Tibial artery (tissue), 4 donors: ENCODE results near the gene ZNF580.

Source experiments
- DNase-seq, 2 donors: peaks; one replicate each; pipeline ENCODE4 v3.0.0-alpha.2; 2019
- H3K27ac ChIP-seq, 2 donors: fragments of 200-600 bp; sonication (generic) in 1 of 2; 1 replicate in 1 of 2; 2 replicates in 1 of 2; pipeline ENCODE4 v1.5.1; 2018 to 2019; ENCODE audit warnings: mild to moderate bottlenecking in 1 of 2
- H3K27me3 ChIP-seq, 2 donors: fragments of 200-600 bp; sonication (generic) in 1 of 2; one replicate each; pipeline versions ENCODE4 v1.5.1 to v1.6.0; 2016 to 2019
- H3K36me3 ChIP-seq, 3 donors: fragments of 200-600 bp; sonication (generic) in 2 of 3; one replicate each; pipeline ENCODE4 v1.5.1; 2016 to 2019; ENCODE audit warnings: mild to moderate bottlenecking in 2 of 3
- H3K4me1 ChIP-seq, 4 donors: fragments of 200-600 bp; sonication (generic) in 2 of 4; 1 replicate in 3 of 4; 2 replicates in 1 of 4; pipeline ENCODE4 v1.5.1; 2016 to 2019
- H3K4me3 ChIP-seq, 2 donors: fragments of 200-600 bp; sonication (generic) in 1 of 2; 1 replicate in 1 of 2; 2 replicates in 1 of 2; pipeline ENCODE4 v1.5.1; 2018 to 2019; ENCODE audit warnings: mild to moderate bottlenecking in 2 of 2
- H3K9me3 ChIP-seq, 3 donors: fragments of 200-600 bp; sonication (generic) in 1 of 3; one replicate each; pipeline ENCODE4 v1.5.1; 2016 to 2019
- CTCF ChIP-seq, 2 experiments: fragments of 200-600 bp in 1 of 2; fragments of 450-650 bp in 1 of 2; IDR thresholded peaks; one replicate each; pipeline ENCODE4 v1.5.1; 2017 to 2019; ENCODE audit warnings: antibody characterized with exemption in 2 of 2, mild to moderate bottlenecking in 1 of 2, moderate library complexity in 1 of 2
- intact Hi-C: fragments of 100-400 bp; cut with DNase I; formaldehyde crosslinking; loops from one replicate; pipeline ENCODE4 v1.15.0; 2023; ENCODE audit warnings: low total_unique reads

Gene ZNF580

DNA sequence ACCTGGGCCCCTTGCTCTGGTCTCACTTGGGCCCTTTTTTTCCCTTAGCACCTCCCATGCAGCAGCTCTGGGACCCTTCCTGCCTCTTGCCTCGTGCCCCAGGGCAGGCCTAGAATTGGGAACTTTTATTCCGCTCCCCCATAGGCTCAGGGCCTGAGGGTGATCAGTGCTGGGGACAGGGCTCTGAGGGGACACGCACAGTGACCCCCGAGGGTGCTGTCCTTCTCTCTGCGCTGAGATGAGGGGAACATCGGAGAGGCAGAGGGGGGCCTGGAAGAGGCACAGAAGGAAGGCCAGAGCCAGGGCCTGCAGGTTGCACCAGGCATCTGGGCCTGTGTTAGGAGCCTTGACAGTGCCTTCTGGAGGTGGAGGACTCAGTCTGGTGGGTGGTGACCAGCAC lies 45.0 kb downstream of the ZNF580 start:
- H3K27me3 ChIP-seq: no peaks in the 10 kb centered on the region
- peaks cover 0 to 2% (median 0%) of the 10 kb centered on the region in 4 donors for H3K4me1 ChIP-seq
- H3K27ac ChIP-seq: no peak overlapping the region
- TF ChIP-seq CTCF (IDR thresholded peaks at IDR 0.05): no peak
- no peak overlapping the region for H3K4me3 ChIP-seq
- no peaks in the 10 kb centered on the region for H3K9me3 ChIP-seq
- peaks cover 60 to 98% (median 95%) of the 10 kb centered on the region in 3 donors for H3K36me3 ChIP-seq
- intact Hi-C loops: no loop called here
- DNase-seq: no peak

DNA sequence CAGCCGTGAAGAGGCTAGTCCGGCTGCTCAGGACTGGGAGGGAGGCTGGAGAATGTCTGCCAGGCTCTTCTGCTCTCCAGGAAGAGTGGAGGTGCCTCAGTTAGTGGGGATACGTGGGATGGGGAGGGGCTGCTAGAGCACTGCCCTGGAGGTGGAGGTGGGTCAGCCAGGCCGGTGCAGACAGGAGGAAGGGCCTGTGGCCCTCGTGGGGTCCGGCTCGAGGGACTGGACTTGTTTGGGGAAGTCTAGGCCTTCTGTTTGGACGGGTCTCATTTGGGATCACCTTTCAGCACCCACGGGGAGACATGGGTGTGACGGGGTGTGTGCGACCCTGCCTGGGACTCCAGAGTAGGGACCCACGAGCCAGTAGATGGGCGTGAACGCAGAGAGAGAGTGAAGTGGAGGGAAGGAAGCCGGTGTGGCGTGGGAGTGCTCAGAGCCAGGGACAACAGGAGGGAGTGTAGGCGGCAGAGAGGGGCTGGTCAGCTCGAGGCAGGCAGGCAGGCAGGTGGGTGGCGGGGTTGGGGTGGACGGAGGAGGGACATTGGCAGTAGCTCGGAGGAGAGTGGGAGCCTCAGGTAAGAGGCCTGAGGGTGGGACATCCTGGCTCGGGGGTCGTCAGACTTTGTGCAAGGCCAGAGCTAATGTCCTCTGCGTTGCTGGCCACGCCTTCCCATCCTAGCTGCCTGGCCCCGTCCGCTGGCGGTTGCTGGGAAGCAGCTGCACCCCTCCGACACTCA lies 45.7 kb downstream of the ZNF580 start:
- intact Hi-C loops: no loop called here
- no peak overlapping the region for H3K4me3 ChIP-seq
- H3K27me3 ChIP-seq: no peaks in the 10 kb centered on the region
- no peak for TF ChIP-seq CTCF (IDR thresholded peaks at IDR 0.05)
- H3K9me3 ChIP-seq: no peaks in the 10 kb centered on the region
- no peaks in the 10 kb centered on the region for H3K4me1 ChIP-seq
- DNase-seq: no peak
- no peak overlapping the region for H3K27ac ChIP-seq
- H3K36me3 ChIP-seq: peaks cover 59 to 98% (median 95%) of the 10 kb centered on the region in 3 donors

DNA sequence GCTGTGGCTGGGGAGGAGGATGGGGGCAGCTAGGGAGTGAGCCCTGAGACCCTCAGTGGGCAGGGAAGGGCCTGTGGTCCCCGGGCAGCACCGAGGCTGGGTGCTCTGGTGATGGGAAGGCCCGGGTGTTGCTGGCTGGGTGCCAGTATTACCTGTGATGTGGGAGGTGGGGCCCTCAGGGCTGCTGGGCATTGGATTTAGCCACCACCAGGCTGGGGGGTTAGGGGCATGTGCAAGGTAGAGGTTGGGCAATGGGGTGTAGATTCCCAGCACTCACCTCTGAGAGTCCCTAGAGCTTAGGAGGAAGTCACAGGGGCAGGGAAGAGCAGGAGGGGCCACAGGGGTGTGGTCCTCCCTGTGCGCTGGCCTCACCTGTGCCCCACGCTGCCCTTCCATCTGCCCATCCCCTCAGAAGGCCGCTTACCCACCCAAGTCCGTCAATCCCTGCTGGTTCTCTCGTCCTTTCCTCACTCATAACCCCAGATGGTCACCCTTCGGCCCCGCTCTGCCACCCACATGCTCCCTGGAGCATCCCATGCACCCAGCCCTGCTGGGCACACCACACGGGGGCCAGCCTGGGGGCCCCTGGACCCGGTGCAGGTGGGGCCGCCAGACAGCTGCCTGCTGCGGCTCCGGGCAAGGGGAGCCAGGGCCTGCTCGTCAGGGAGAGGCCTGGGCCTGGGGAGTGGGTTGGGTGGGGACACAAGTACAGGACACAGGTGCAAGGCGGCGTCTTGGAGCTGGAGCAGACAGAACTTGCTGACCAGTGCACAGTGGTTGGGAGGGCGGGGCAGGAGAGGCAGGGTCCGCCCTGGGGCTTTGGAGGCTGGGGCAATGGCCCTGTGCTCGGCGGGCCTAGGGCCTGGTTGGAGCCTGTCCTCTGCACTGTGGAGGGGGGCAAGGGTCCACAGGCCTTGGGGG lies 46.7 kb downstream of the ZNF580 start:
- peaks cover 56 to 100% (median 97%) of the 10 kb centered on the region in 3 donors for H3K36me3 ChIP-seq

DNA sequence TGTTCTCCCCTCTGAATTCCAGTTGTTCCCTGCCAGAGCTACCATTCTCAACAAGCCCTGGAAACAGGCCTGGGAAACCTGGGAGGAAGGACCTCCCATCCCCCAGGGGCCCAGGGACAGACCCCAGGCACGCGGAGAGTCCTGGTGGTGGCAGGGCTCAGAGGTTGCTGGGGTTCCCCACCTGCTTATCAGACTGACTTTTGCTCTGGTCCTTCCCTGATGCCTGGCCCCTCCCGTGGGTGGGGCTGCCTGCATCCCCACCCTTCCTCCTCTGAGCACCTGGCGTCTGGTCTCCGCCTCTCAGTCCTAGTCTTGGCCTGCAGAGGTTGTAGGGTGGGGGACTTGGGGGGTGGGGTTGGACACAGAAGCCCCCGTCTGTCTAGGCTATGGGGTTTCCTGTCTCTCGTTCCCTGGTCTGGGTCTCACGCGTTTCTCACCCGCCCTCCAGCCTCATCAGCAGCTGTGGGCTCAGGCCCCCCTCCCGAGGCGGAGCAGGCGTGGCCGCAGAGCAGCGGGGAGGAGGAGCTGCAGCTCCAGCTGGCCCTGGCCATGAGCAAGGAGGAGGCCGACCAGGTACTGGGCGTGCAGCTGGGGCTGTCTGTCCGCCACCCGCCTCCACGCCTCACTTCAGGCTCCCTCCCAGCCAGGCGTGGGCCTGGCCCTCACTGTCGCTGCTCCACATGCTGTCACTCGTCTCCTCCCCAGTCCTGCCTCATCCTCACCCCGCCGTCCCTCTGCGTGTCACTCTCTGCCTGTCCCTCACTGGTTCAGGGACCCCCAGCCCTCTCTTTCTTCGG lies 47.8 kb downstream of the ZNF580 start:
- H3K27ac ChIP-seq: no peak overlapping the region
- no peak overlapping the region for H3K4me3 ChIP-seq
- no peak for TF ChIP-seq CTCF (IDR thresholded peaks at IDR 0.05)
- no peak for DNase-seq
- intact Hi-C loops: no loop called here
- peaks cover 66 to 100% (median 98%) of the 10 kb centered on the region in 3 donors for H3K36me3 ChIP-seq
- no peaks in the 10 kb centered on the region for H3K27me3 ChIP-seq
- H3K4me1 ChIP-seq: no peaks in the 10 kb centered on the region
- H3K9me3 ChIP-seq: no peaks in the 10 kb centered on the region

More for the DNA sequence above, 46.7 kb downstream of the ZNF580 start:
- Histone ChIP-seq H3K9me3 (no peaks in the 10 kb centered on the region), H3K27ac (no peak overlapping the region), H3K4me1 (no peaks in the 10 kb centered on the region), H3K27me3 (no peaks in the 10 kb centered on the region), H3K4me3 (no peak overlapping the region)
- intact Hi-C loops: no loop called here
- DNase-seq: no peak
- no peak for TF ChIP-seq CTCF (IDR thresholded peaks at IDR 0.05)

DNA sequence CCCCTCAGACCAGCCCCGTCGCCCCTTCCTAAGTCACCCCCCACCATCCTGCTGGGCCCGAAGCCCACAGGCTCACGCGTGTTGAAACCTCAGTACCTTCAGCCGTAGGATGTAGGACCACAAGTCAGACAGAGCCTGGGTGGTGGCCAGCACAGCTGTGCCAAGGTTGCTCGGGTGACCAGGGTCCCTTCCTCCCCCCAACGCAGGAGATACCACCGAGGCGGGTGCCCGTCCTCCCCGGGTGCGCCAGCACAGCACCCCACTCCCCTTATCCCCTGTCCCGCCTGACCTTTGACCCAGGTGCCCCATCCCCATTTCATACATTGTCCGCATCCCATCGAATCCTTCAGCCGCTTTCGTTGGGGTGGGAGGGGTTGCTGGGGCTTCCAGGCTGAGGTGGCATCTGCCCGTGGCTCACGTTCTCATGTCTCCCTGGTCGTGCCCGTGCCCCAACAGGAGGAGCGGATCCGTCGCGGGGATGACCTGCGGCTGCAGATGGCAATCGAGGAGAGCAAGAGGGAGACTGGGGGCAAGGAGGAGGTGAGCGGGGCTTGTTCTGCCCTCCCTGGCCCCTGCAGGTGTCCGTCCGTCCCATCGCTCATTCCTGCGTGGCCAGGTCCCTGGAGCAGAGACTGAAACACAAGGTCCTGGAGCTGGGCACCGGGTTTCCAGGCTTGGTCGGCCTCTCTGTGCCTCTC lies 48.8 kb downstream of the ZNF580 start:
- Histone ChIP-seq H3K9me3 (no peaks in the 10 kb centered on the region), H3K27ac (no peak overlapping the region), H3K4me1 (no peaks in the 10 kb centered on the region), H3K27me3 (no peaks in the 10 kb centered on the region), H3K4me3 (no peak overlapping the region), H3K36me3 (peaks cover 74 to 100% (median 97%) of the 10 kb centered on the region in 3 donors)
- DNase-seq: no peak
- intact Hi-C loops: no loop called here
- no peak for TF ChIP-seq CTCF (IDR thresholded peaks at IDR 0.05)
